Neural progenitor cell (in vitro differentiated cells): ENCODE data around the gene PSKH1. TPM values are rescaled to one million over a fixed set of nuclear protein-coding genes. Genes with fewer than 3 reads are reported as not detected.
A peak's percentile ranks its signal among the peaks of the same experiment; 100 is the strongest.

ENCODE experiments used
- DNase-seq: peaks from one replicate; pipeline ENCODE4 v3.0.0-alpha.2; 2016; ENCODE audit warnings: low spot score
- H2AFZ ChIP-seq: fragments of 200-600 bp; sonication (generic); replicated peaks from 2 replicates; pipeline ENCODE4 v1.6.1; 2016; ENCODE audit warnings: antibody characterized with exemption
- H3F3A ChIP-seq: fragments of 200-600 bp; sonication (generic); 2 replicates; pipeline ENCODE4 v1.6.1; 2016; ENCODE audit warnings: antibody characterized with exemption, low read depth
- H3K27ac ChIP-seq: fragments of 200-600 bp; sonication (generic); 2 replicates; pipeline ENCODE4 v1.5.1; 2016; ENCODE audit warnings: mild to moderate bottlenecking
- H3K27me3 ChIP-seq: fragments of 200-600 bp; sonication (generic); 2 replicates; pipeline ENCODE4 v1.6.1; 2016; ENCODE audit warnings: mild to moderate bottlenecking, moderate library complexity
- H3K36me3 ChIP-seq: fragments of 200-600 bp; sonication (generic); 2 replicates; pipeline ENCODE4 v1.5.1; 2016
- H3K4me1 ChIP-seq: fragments of 200-600 bp; sonication (generic); 2 replicates; pipeline ENCODE4 v1.6.1; 2016; ENCODE audit warnings: mixed run types
- H3K4me2 ChIP-seq: fragments of 200-600 bp; sonication (generic); 2 replicates; pipeline ENCODE4 v1.6.1; 2016
- H3K4me3 ChIP-seq: fragments of 200-600 bp; sonication (generic); 2 replicates; pipeline ENCODE4 v1.5.1; 2016
- H3K79me2 ChIP-seq: fragments of 200-600 bp; sonication (generic); 2 replicates; pipeline ENCODE4 v1.6.1; 2016; ENCODE audit warnings: low read depth
- H3K9ac ChIP-seq: fragments of 200-600 bp; sonication (generic); 2 replicates; pipeline ENCODE4 v1.6.1; 2016
- H3K9me3 ChIP-seq: fragments of 200-600 bp; sonication (generic); 2 replicates; pipeline ENCODE4 v1.5.1; 2016; ENCODE audit warnings: low read depth
- H4K20me1 ChIP-seq: fragments of 200-600 bp; sonication (generic); 2 replicates; pipeline ENCODE4 v1.6.1; 2016; ENCODE audit warnings: low read depth
- H3K27ac Mint-ChIP-seq: 3 replicates; pipeline ENCODE4 v1.8.0; 2021; ENCODE audit warnings: mixed read lengths
- H3K27me3 Mint-ChIP-seq: 2 replicates; pipeline ENCODE4 v1.8.0; 2022; ENCODE audit warnings: low read depth, mild to moderate bottlenecking, inconsistent platforms, moderate library complexity, mixed read lengths; ENCODE audit not compliant: insufficient read depth
- H3K36me3 Mint-ChIP-seq: 3 replicates; pipeline ENCODE4 v1.8.0; 2021; ENCODE audit warnings: mixed read lengths
- H3K4me1 Mint-ChIP-seq: 3 replicates; pipeline ENCODE4 v1.8.0; 2021; ENCODE audit warnings: mixed read lengths
- H3K4me3 Mint-ChIP-seq: 3 replicates; pipeline ENCODE4 v1.8.0; 2021; ENCODE audit warnings: mild to moderate bottlenecking, moderate library complexity, mixed read lengths
- H3K9me3 Mint-ChIP-seq: 3 replicates; pipeline ENCODE4 v1.8.0; 2020; ENCODE audit warnings: mixed read lengths
- CTCF ChIP-seq: fragments of 200-600 bp; sonication (generic); IDR thresholded peaks from 2 replicates; pipeline ENCODE4 v1.5.1; 2017; ENCODE audit warnings: antibody characterized with exemption, mild to moderate bottlenecking
- EZH2 ChIP-seq: fragments of 200-600 bp; sonication (generic); IDR thresholded peaks from 2 replicates; pipeline ENCODE4 v1.6.1; 2017; ENCODE audit warnings: antibody characterized with exemption, mild to moderate bottlenecking, moderate library complexity
- EZH2phosphoT487 ChIP-seq: fragments of 200-600 bp; sonication (generic); IDR thresholded peaks from 2 replicates; pipeline ENCODE4 v1.6.1; 2017; ENCODE audit warnings: antibody characterized with exemption
- total RNA-seq: library from RNA; depleted of rRNA; stranded (reverse); fragments of >200 nt; gene quantifications from 2 replicates; pipeline ENCODE4 v1.2.3, GENCODE V29; 2015; ENCODE audit warnings: low replicate concordance

PSKH1 gene
- total RNA-seq, 1 donor from 2014 or later, result 13.1 TPM

- Histone ChIP-seq H3K79me2 (no peaks in the 10 kb centered on the region), H3K9ac (no peak overlapping the region), H3K36me3 (no peaks in the 10 kb centered on the region), H4K20me1 (peaks cover 38% of the 10 kb centered on the region), H2AFZ (no peak overlapping the region), H3K27me3 (no peaks in the 10 kb centered on the region), H3K9me3 (no peaks in the 10 kb centered on the region), H3K4me1 (no peaks in the 10 kb centered on the region), H3K27ac (no peak overlapping the region), H3K4me2 (no peak overlapping the region), H3K4me3 (no peak overlapping the region), H3F3A (no peaks in the 10 kb centered on the region)
- Mint-ChIP-seq H3K27ac (no peak overlapping the region), H3K27me3 (peaks cover 8% of the 10 kb centered on the region), H3K4me3 (no peak overlapping the region), H3K4me1 (no peaks in the 10 kb centered on the region), H3K36me3 (peaks cover 5% of the 10 kb centered on the region), H3K9me3 (no peaks in the 10 kb centered on the region)
- TF ChIP-seq CTCF, result peak; percentile 80
- TF ChIP-seq EZH2phosphoT487, result no peak
- TF ChIP-seq EZH2, result no peak
- peak; percentile 79 for DNase-seq
These were observed 35.7 kb downstream of the PSKH1 start for GRCh38 chr16:67928561-67929364.

- Mint-ChIP-seq H3K27ac (no peak overlapping the region), H3K9me3 (no peaks in the 10 kb centered on the region), H3K4me3 (no peak overlapping the region), H3K4me1 (peaks cover 11% of the 10 kb centered on the region), H3K27me3 (peaks cover 10% of the 10 kb centered on the region), H3K36me3 (peaks cover 5% of the 10 kb centered on the region)
- H3K4me1 ChIP-seq, result peaks cover 5% of the 10 kb centered on the region
- H3K27me3 ChIP-seq, result no peaks in the 10 kb centered on the region
- H3K27ac ChIP-seq, result no peak overlapping the region
- TF ChIP-seq CTCF, result no peak
- TF ChIP-seq EZH2, result no peak
- no peak for TF ChIP-seq EZH2phosphoT487
- peaks cover 36% of the 10 kb centered on the region for H4K20me1 ChIP-seq
- H3K79me2 ChIP-seq, result no peaks in the 10 kb centered on the region
- H3F3A ChIP-seq, result peaks cover 7% of the 10 kb centered on the region
- no peaks in the 10 kb centered on the region for H3K36me3 ChIP-seq
- H3K4me3 ChIP-seq, result no peak overlapping the region
- no peak overlapping the region for H2AFZ ChIP-seq
- H3K4me2 ChIP-seq, result no peak overlapping the region
- no peak for DNase-seq
- no peak overlapping the region for H3K9ac ChIP-seq
- H3K9me3 ChIP-seq, result no peaks in the 10 kb centered on the region
These were observed 37.1 kb downstream of the PSKH1 start for GRCh38 chr16:67930191-67930590.

- H3F3A ChIP-seq, result peaks cover 8% of the 10 kb centered on the region
- no peak overlapping the region for H3K27ac ChIP-seq
- H3K36me3 ChIP-seq, result no peaks in the 10 kb centered on the region
- H3K9me3 ChIP-seq, result no peaks in the 10 kb centered on the region
- Mint-ChIP-seq H3K27me3 (peaks cover 10% of the 10 kb centered on the region), H3K27ac (no peak overlapping the region), H3K4me3 (no peak overlapping the region), H3K4me1 (peaks cover 13% of the 10 kb centered on the region), H3K36me3 (peaks cover 5% of the 10 kb centered on the region), H3K9me3 (no peaks in the 10 kb centered on the region)
- no peak overlapping the region for H3K4me2 ChIP-seq
- TF ChIP-seq EZH2 (no peak), EZH2phosphoT487 (no peak), CTCF (no peak)
- no peak overlapping the region for H2AFZ ChIP-seq
- H3K27me3 ChIP-seq, result no peaks in the 10 kb centered on the region
- H3K9ac ChIP-seq, result no peak overlapping the region
- no peak for DNase-seq
- no peaks in the 10 kb centered on the region for H3K79me2 ChIP-seq
- H3K4me3 ChIP-seq, result no peak overlapping the region
- H4K20me1 ChIP-seq, result peaks cover 34% of the 10 kb centered on the region
- peaks cover 6% of the 10 kb centered on the region for H3K4me1 ChIP-seq
These were observed 37.7 kb downstream of the PSKH1 start for GRCh38 chr16:67930678-67931211.
